ENCODE results near the gene MRGPRG.

DNA sequence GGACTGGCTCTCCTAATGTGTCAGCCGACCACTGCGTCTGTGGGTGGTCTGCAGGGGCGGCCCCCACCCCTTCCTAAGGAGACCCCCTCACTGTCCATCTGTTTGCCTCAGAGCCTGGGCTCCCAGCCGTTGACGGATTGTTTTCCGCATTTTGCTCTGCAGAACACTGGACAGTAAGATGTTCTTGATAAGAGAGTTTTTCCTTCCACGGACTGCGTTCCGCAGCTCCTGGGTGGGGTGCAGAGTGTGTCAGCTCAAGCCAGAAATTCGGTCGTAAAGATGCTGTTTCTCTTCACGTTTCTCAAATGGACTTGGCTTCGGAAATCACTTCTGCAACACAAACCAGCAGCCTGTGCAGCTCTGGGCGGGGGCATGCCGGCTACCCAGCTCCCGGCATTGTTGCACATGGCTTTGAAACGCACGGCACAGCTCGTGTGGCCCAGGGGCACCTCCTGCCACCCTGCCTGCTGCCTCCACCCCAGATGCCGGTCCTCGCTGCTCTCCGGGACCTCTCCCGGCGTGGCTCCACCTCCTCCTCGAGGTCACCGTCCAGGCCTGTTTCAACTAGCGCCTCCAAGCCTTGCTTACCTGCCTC is 2.9 kb upstream of the MRGPRG start:
- TF ChIP-seq, protein P1, sequence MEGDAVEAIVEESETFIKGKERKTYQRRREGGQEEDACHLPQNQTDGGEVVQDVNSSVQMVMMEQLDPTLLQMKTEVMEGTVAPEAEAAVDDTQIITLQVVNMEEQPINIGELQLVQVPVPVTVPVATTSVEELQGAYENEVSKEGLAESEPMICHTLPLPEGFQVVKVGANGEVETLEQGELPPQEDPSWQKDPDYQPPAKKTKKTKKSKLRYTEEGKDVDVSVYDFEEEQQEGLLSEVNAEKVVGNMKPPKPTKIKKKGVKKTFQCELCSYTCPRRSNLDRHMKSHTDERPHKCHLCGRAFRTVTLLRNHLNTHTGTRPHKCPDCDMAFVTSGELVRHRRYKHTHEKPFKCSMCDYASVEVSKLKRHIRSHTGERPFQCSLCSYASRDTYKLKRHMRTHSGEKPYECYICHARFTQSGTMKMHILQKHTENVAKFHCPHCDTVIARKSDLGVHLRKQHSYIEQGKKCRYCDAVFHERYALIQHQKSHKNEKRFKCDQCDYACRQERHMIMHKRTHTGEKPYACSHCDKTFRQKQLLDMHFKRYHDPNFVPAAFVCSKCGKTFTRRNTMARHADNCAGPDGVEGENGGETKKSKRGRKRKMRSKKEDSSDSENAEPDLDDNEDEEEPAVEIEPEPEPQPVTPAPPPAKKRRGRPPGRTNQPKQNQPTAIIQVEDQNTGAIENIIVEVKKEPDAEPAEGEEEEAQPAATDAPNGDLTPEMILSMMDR (IDR thresholded peaks at IDR 0.05; ENCODE audit: borderline replicate concordance, extremely low read depth, low read length, poor library complexity, severe bottlenecking), result no peak
- no peak for TF ChIP-seq EZH2 (IDR thresholded peaks at IDR 0.05; ENCODE audit: borderline replicate concordance, low read depth, low read length, severe bottlenecking)
